ENCODE results near the gene HNRNPU.

HNRNPU gene

GRCh38 chr1:244837597-244838258 lies 26.6 kb downstream of the HNRNPU start:
- peaks cover 46% of the 10 kb centered on the region for H3K36me3 ChIP-seq (ENCODE audit: insufficient read depth, low read length)
- no peaks in the 10 kb centered on the region for H3K27me3 ChIP-seq (ENCODE audit: insufficient read depth, low read length)
- H3K79me2 ChIP-seq (ENCODE audit: insufficient read depth, low read length) = peaks cover 16% of the 10 kb centered on the region
- no peaks in the 10 kb centered on the region for H4K20me1 ChIP-seq (ENCODE audit: insufficient read depth, low read length)
- H3F3A ChIP-seq (ENCODE audit: insufficient read depth, low read length) = peaks cover 27% of the 10 kb centered on the region; the same call in 1 of the 2 replicates
- H3K9me2 ChIP-seq (ENCODE audit: low read depth, low read length) = no peaks in the 10 kb centered on the region
- peak overlapping the region; percentile 96 for H3K4me2 ChIP-seq (ENCODE audit: low read length)
- no peaks in the 10 kb centered on the region for H3K9me3 ChIP-seq (ENCODE audit: low read length)
- peak overlapping the region; percentile 96; the same call in 1 of the 2 replicates for H3K9ac ChIP-seq (ENCODE audit: low read length)
- no peak overlapping the region for H2AFZ ChIP-seq (ENCODE audit: low read length)
- H3K27ac ChIP-seq (ENCODE audit: low read depth, low read length, poor library complexity, severe bottlenecking) = peak overlapping the region; percentile 95
- peak overlapping the region; percentile 86 for H3K4me3 ChIP-seq (ENCODE audit: low read depth, low read length, poor library complexity, severe bottlenecking)
- TF ChIP-seq CTCF (IDR thresholded peaks at IDR 0.05; ENCODE audit: low read length) (no peak), EZH2 (IDR thresholded peaks at IDR 0.05; ENCODE audit: borderline replicate concordance, low read length) (no peak)
- H3K4me1 ChIP-seq (ENCODE audit: insufficient read depth, low read length, severe bottlenecking) = peaks cover 51% of the 10 kb centered on the region

- peaks cover 16% of the 10 kb centered on the region for H3K79me2 ChIP-seq (ENCODE audit: insufficient read depth, low read length)
- peaks cover 20% of the 10 kb centered on the region; the same call in 1 of the 2 replicates for H3F3A ChIP-seq (ENCODE audit: insufficient read depth, low read length)
- no peaks in the 10 kb centered on the region for H3K9me3 ChIP-seq (ENCODE audit: low read length)
- peak overlapping the region; percentile 95 for H3K27ac ChIP-seq (ENCODE audit: low read depth, low read length, poor library complexity, severe bottlenecking)
- H3K4me3 ChIP-seq (ENCODE audit: low read depth, low read length, poor library complexity, severe bottlenecking) = peak overlapping the region; percentile 86
- peak overlapping the region; percentile 96 for H3K9ac ChIP-seq (ENCODE audit: low read length)
- peaks cover 34% of the 10 kb centered on the region for H3K36me3 ChIP-seq (ENCODE audit: insufficient read depth, low read length)
- TF ChIP-seq EZH2 (IDR thresholded peaks at IDR 0.05; ENCODE audit: borderline replicate concordance, low read length) (no peak), CTCF (IDR thresholded peaks at IDR 0.05; ENCODE audit: low read length) (no peak)
- H4K20me1 ChIP-seq (ENCODE audit: insufficient read depth, low read length) = no peaks in the 10 kb centered on the region
- no peaks in the 10 kb centered on the region for H3K9me2 ChIP-seq (ENCODE audit: low read depth, low read length)
- no peak overlapping the region for H2AFZ ChIP-seq (ENCODE audit: low read length)
- peaks cover 51% of the 10 kb centered on the region for H3K4me1 ChIP-seq (ENCODE audit: insufficient read depth, low read length, severe bottlenecking)
- peak overlapping the region; percentile 96 for H3K4me2 ChIP-seq (ENCODE audit: low read length)
- H3K27me3 ChIP-seq (ENCODE audit: insufficient read depth, low read length) = no peaks in the 10 kb centered on the region
Observed at GRCh38 chr1:244836584-244836983, 27.8 kb downstream of the HNRNPU start.

- H3K4me3 ChIP-seq (ENCODE audit: low read depth, low read length, poor library complexity, severe bottlenecking) = peak overlapping the region; percentile 86
- H3K4me2 ChIP-seq (ENCODE audit: low read length) = peak overlapping the region; percentile 96
- H3K27ac ChIP-seq (ENCODE audit: low read depth, low read length, poor library complexity, severe bottlenecking) = peak overlapping the region; percentile 95
- H3K9ac ChIP-seq (ENCODE audit: low read length) = peak overlapping the region; percentile 96
- H3K27me3 ChIP-seq (ENCODE audit: insufficient read depth, low read length) = no peaks in the 10 kb centered on the region
- no peaks in the 10 kb centered on the region for H3K9me3 ChIP-seq (ENCODE audit: low read length)
- no peak overlapping the region for H2AFZ ChIP-seq (ENCODE audit: low read length)
- H3K9me2 ChIP-seq (ENCODE audit: low read depth, low read length) = no peaks in the 10 kb centered on the region
- TF ChIP-seq CTCF (IDR thresholded peaks at IDR 0.05; ENCODE audit: low read length) (no peak), EZH2 (IDR thresholded peaks at IDR 0.05; ENCODE audit: borderline replicate concordance, low read length) (no peak)
- H3F3A ChIP-seq (ENCODE audit: insufficient read depth, low read length) = 0 out of 2 replicates have a peak, but pooled peaks cover 20% of the 10 kb centered on the region
- H3K79me2 ChIP-seq (ENCODE audit: insufficient read depth, low read length) = peaks cover 16% of the 10 kb centered on the region
- no peaks in the 10 kb centered on the region for H4K20me1 ChIP-seq (ENCODE audit: insufficient read depth, low read length)
- peaks cover 51% of the 10 kb centered on the region for H3K4me1 ChIP-seq (ENCODE audit: insufficient read depth, low read length, severe bottlenecking)
- H3K36me3 ChIP-seq (ENCODE audit: insufficient read depth, low read length) = peaks cover 30% of the 10 kb centered on the region
Observed at GRCh38 chr1:244836135-244836521, 28.2 kb downstream of the HNRNPU start.

Data from OCI-LY1 (cell line).